Measurements from ENCODE around the gene PLET1.

PLET1 gene

GRCh38 chr11:112226062-112226830, 34.4 kb downstream of the PLET1 start, which contains the start of gene PTS (continued):
- TF ChIP-seq ZNF518A (tag by site-specific recombination; conservative IDR thresholded peaks at IDR 0.05; ENCODE audit: low read depth) (peak; percentile 67), ZNF776 (tag by site-specific recombination; IDR thresholded peaks at IDR 0.05; ENCODE audit: borderline replicate concordance) (no peak), ZNF416 (tag by site-specific recombination; IDR thresholded peaks at IDR 0.05) (no peak), ELK4 (IDR thresholded peaks at IDR 0.05; ENCODE audit: borderline replicate concordance, low read depth, low read length) (no peak), ZNF248 (tag by site-specific recombination; IDR thresholded peaks at IDR 0.05) (no peak), ZNF792 (tag by site-specific recombination; IDR thresholded peaks at IDR 0.05) (no peak), ZNF529 (tag by site-specific recombination; IDR thresholded peaks at IDR 0.05; ENCODE audit: insufficient replicate concordance) (no peak), KLF10 (tag by site-specific recombination; IDR thresholded peaks at IDR 0.05) (0 out of 2 replicates have a peak, but pooled peaks have one; percentile 58), ZNF174 (tag by site-specific recombination; IDR thresholded peaks at IDR 0.05) (no peak), ZNF37A (tag by site-specific recombination; IDR thresholded peaks at IDR 0.05) (no peak), ZNF211 (tag by site-specific recombination; IDR thresholded peaks at IDR 0.05; ENCODE audit: low read depth) (no peak), ZNF157 (tag by site-specific recombination; IDR thresholded peaks at IDR 0.05) (no peak), ZBTB20 (tag by site-specific recombination; IDR thresholded peaks at IDR 0.05) (peak; percentile 74; the same call in 1 of the 2 replicates), ZNF214 (tag by site-specific recombination; IDR thresholded peaks at IDR 0.05; ENCODE audit: borderline replicate concordance) (no peak), ZNF521 (tag by site-specific recombination; IDR thresholded peaks at IDR 0.05) (no peak), ZBTB48 (tag by site-specific recombination; IDR thresholded peaks at IDR 0.05) (peak; percentile 79), ZNF600 (tag by site-specific recombination; IDR thresholded peaks at IDR 0.05) (peak; percentile 31; the same call in 1 of the 2 replicates), OVOL3 (tag by site-specific recombination; IDR thresholded peaks at IDR 0.05) (no peak), ZNF549 (tag by site-specific recombination; IDR thresholded peaks at IDR 0.05) (no peak), GLIS1 (tag by site-specific recombination; IDR thresholded peaks at IDR 0.05) (no peak), HOXA7 (CRISPR knock-in tag; IDR thresholded peaks at IDR 0.05; ENCODE audit: borderline replicate concordance) (no peak), ZNF366 (tag by site-specific recombination; conservative IDR thresholded peaks at IDR 0.05) (0 out of 2 replicates have a peak, but pooled peaks have one; percentile 13), ATF2 (tag by site-specific recombination; IDR thresholded peaks at IDR 0.05; ENCODE audit: low read depth) (no peak), ZNF391 (tag by site-specific recombination; IDR thresholded peaks at IDR 0.05; ENCODE audit: borderline replicate concordance, low read depth) (no peak), SCRT2 (tag by site-specific recombination; IDR thresholded peaks at IDR 0.05) (no peak)
- TF ChIP-seq, protein P1, sequence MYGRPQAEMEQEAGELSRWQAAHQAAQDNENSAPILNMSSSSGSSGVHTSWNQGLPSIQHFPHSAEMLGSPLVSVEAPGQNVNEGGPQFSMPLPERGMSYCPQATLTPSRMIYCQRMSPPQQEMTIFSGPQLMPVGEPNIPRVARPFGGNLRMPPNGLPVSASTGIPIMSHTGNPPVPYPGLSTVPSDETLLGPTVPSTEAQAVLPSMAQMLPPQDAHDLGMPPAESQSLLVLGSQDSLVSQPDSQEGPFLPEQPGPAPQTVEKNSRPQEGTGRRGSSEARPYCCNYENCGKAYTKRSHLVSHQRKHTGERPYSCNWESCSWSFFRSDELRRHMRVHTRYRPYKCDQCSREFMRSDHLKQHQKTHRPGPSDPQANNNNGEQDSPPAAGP (tag by site-specific recombination; IDR thresholded peaks at IDR 0.05), result 0 out of 2 replicates have a peak, but pooled peaks have one; percentile 14
- TF ChIP-seq, protein P2, sequence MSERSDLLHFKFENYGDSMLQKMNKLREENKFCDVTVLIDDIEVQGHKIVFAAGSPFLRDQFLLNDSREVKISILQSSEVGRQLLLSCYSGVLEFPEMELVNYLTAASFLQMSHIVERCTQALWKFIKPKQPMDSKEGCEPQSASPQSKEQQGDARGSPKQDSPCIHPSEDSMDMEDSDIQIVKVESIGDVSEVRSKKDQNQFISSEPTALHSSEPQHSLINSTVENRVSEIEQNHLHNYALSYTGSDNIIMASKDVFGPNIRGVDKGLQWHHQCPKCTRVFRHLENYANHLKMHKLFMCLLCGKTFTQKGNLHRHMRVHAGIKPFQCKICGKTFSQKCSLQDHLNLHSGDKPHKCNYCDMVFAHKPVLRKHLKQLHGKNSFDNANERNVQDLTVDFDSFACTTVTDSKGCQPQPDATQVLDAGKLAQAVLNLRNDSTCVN (tag by site-specific recombination; optimal IDR thresholded peaks at IDR 0.05), result peak; percentile 77
- TF ChIP-seq, protein P3, sequence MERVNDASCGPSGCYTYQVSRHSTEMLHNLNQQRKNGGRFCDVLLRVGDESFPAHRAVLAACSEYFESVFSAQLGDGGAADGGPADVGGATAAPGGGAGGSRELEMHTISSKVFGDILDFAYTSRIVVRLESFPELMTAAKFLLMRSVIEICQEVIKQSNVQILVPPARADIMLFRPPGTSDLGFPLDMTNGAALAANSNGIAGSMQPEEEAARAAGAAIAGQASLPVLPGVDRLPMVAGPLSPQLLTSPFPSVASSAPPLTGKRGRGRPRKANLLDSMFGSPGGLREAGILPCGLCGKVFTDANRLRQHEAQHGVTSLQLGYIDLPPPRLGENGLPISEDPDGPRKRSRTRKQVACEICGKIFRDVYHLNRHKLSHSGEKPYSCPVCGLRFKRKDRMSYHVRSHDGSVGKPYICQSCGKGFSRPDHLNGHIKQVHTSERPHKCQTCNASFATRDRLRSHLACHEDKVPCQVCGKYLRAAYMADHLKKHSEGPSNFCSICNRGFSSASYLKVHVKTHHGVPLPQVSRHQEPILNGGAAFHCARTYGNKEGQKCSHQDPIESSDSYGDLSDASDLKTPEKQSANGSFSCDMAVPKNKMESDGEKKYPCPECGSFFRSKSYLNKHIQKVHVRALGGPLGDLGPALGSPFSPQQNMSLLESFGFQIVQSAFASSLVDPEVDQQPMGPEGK (tag by site-specific recombination; IDR thresholded peaks at IDR 0.05), result peak; percentile 52; the same call in 1 of the 2 replicates

All from HEK293 (cell line).